AG09309 (cell line): ENCODE results near the gene IFT122.

ENCODE experiments used
- DNase-seq: peaks from one replicate; pipeline ENCODE4 v3.0.0-alpha.2; 2010; ENCODE audit warnings: low read depth
- H3K4me3 ChIP-seq: 2 replicates; pipeline ENCODE4 v1.5.1; 2011; ENCODE audit warnings: mild to moderate bottlenecking, low read depth, low read length, moderate library complexity; ENCODE audit not compliant: control insufficient read depth
- CTCF ChIP-seq: IDR thresholded peaks from 2 replicates; pipeline ENCODE4 v1.5.1; 2011; ENCODE audit warnings: mild to moderate bottlenecking, low read depth, low read length, inconsistent platforms; ENCODE audit not compliant: insufficient read depth, control insufficient read depth; ENCODE audit errors: missing control alignments

The IFT122 gene

GRCh38 chr3:129559565-129560079 is 119.6 kb downstream of the IFT122 start:
- no peak overlapping the region for H3K4me3 ChIP-seq
- DNase-seq: no peak
- no peak for TF ChIP-seq CTCF

DNA sequence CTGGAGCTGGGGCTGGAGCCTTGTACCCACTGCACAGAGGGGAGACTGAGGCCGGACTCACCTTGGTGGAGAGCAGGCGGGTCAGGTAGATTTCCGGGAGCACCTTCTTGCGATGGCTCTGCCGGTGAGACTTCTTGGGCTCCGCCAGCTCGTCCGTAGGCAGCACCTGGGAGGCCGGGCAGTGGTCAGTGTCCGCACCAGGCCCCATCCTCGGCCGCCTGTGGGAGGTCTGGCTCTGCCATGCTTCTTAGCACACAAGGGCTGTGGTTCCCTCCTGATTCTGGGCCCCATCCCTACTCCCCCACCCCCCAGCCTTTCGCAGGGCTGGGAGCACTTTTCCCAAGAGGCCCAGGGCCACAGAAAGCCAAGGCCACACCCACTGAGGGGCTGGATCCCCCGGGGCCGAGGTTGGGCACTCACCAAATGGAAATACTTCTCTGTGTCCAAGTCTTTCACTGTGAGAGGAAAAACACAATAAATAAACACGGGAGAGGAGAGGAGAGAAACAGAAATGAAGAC is 120.3 kb downstream of the IFT122 start:
- DNase-seq: peak; percentile 29
- no peak for TF ChIP-seq CTCF
- H3K4me3 ChIP-seq: peak overlapping the region; percentile 29

- no peak for TF ChIP-seq CTCF
- peak; percentile 51 for DNase-seq
- peak overlapping the region; percentile 7 for H3K4me3 ChIP-seq
Measured at GRCh38 chr3:129560911-129561594, 121.0 kb downstream of the IFT122 start.

- no peak for TF ChIP-seq CTCF
- H3K4me3 ChIP-seq: no peak overlapping the region
- DNase-seq: no peak
Measured at GRCh38 chr3:129561619-129562248, 121.7 kb downstream of the IFT122 start.

DNA sequence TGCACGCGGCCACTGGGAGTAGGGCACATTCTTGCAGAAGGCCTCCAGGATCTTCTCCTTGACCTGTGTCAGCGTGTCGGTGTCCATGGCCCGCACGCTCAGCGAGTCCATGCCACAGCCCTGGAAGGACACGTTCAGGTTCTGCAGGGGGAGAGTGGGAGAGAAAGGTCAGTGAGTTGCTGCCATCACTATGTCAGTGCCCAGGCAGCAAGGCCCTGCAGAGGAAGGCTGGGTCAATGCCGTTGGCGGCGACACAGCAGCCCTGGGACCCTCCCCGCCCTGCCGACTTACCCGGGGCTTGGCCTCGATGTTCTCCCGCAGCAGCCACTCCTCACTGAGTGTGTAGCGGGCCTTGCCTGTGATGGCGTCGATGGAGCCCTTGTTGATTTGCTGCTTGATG is 122.8 kb downstream of the IFT122 start:
- DNase-seq: no peak
- H3K4me3 ChIP-seq: no peak overlapping the region
- no peak for TF ChIP-seq CTCF

DNA sequence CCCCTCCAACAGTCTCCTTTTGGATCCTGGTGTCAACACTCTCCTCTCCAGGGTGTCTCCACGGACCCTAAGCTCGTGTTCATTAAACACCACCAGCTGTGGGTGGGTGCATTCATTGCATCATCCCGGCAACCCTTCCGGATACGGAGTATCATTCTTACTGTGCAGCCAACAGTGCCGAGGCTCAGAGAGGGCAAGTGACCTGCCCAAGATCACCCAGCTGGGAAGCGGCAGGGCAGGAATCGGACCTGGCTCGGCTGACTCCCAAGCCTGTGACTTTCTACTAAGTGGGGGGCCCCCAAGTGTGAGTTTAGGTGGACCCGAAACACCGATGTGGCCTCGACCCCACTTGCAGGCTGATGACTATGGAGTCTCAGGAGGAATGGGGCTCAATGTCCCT is 123.3 kb downstream of the IFT122 start:
- DNase-seq: no peak
- H3K4me3 ChIP-seq: no peak overlapping the region
- TF ChIP-seq CTCF: no peak
